Amniotic stem cell (primary cell): ENCODE data around the gene TMEM238.

Experiments
- DNase-seq: peaks from one replicate; lab custom pipeline; 2025; lab: John Stamatoyannopoulos, UW

TMEM238 gene

GRCh38 chr19:55358493-55358892 lies 25.6 kb downstream of the TMEM238 start:
- no peak for DNase-seq

GRCh38 chr19:55355213-55355821 lies 28.8 kb downstream of the TMEM238 start:
- no peak for DNase-seq

GRCh38 chr19:55354698-55355212 lies 29.3 kb downstream of the TMEM238 start, which contains the start of gene COX6B2:
Gene COX6B2, minus strand, starts transcription at chr19:55354719. Its CDS starts 198 bp downstream, at chr19:55354521.
- no peak for DNase-seq

GRCh38 chr19:55353803-55354697 lies 30.0 kb downstream of the TMEM238 start:
- no peak for DNase-seq

- no peak for DNase-seq
Measured at GRCh38 chr19:55353356-55353802, 30.7 kb downstream of the TMEM238 start.

- DNase-seq: no peak
Measured at GRCh38 chr19:55352549-55353145, 31.4 kb downstream of the TMEM238 start.

GRCh38 chr19:55352040-55352439 lies 32.1 kb downstream of the TMEM238 start:
- DNase-seq: no peak

GRCh38 chr19:55350620-55351315 lies 33.3 kb downstream of the TMEM238 start:
- no peak for DNase-seq

GRCh38 chr19:55348317-55349034 lies 35.6 kb downstream of the TMEM238 start:
- DNase-seq: no peak

GRCh38 chr19:55347442-55348009 lies 36.6 kb downstream of the TMEM238 start:
- no peak for DNase-seq

- no peak for DNase-seq
Measured at GRCh38 chr19:55346725-55347441, 37.2 kb downstream of the TMEM238 start.

- DNase-seq: no peak
Measured at GRCh38 chr19:55345818-55346724, 38.0 kb downstream of the TMEM238 start.

GRCh38 chr19:55345101-55345817 lies 38.8 kb downstream of the TMEM238 start:
- DNase-seq: no peak

- no peak for DNase-seq
Measured at GRCh38 chr19:55344444-55344843, 39.6 kb downstream of the TMEM238 start.

GRCh38 chr19:55341595-55342531 lies 42.2 kb downstream of the TMEM238 start:
- no peak for DNase-seq

GRCh38 chr19:55341171-55341588 lies 42.9 kb downstream of the TMEM238 start:
- DNase-seq: no peak

GRCh38 chr19:55340784-55341147 lies 43.3 kb downstream of the TMEM238 start:
- DNase-seq: no peak
